Keratinocyte (primary cell): Measurements from ENCODE around the gene EFHB. TPM values are rescaled to one million over a fixed set of nuclear protein-coding genes. Genes with fewer than 3 reads are reported as not detected.

Experiments
- DNase-seq: peaks from one replicate; pipeline ENCODE4 v3.0.0-alpha.2; 2011; ENCODE audit warnings: low read depth, missing footprints, low spot score
- FAIRE-seq: peaks from 2 replicates; lab custom pipeline; 2011; peaks lifted over from hg19 to GRCh38; lab: Jason Lieb, UNC
- H2AFZ ChIP-seq: 2 replicates; pipeline ENCODE4 v1.6.0; 2012; ENCODE audit warnings: low read length, control low read depth, inconsistent platforms; ENCODE audit not compliant: control insufficient read depth
- H3K27ac ChIP-seq: 2 replicates; pipeline ENCODE4 v1.5.1; 2011; ENCODE audit warnings: low read length; ENCODE audit not compliant: control insufficient read depth, insufficient read depth
- H3K27me3 ChIP-seq: 3 replicates; pipeline ENCODE4 v1.6.0; 2011; ENCODE audit warnings: low read length; ENCODE audit not compliant: control insufficient read depth, insufficient read depth; ENCODE audit errors: extremely low read depth
- H3K36me3 ChIP-seq, 2 experiments: 2 replicates in 1 of 2; 3 replicates in 1 of 2; pipeline ENCODE4 v1.5.1; 2011; ENCODE audit warnings: low read length in 2 of 2, mild to moderate bottlenecking in 1 of 2; ENCODE audit not compliant: control insufficient read depth in 2 of 2, insufficient read depth in 2 of 2; ENCODE audit errors: extremely low read depth in 1 of 2
- H3K4me1 ChIP-seq: 3 replicates; pipeline ENCODE4 v1.5.1; 2011; ENCODE audit warnings: low read length; ENCODE audit not compliant: control insufficient read depth, insufficient read depth; ENCODE audit errors: extremely low read depth
- H3K4me2 ChIP-seq: 3 replicates; pipeline ENCODE4 v1.6.0; 2011; ENCODE audit warnings: low read depth, low read length; ENCODE audit not compliant: control insufficient read depth, insufficient read depth; ENCODE audit errors: extremely low read depth
- H3K4me3 ChIP-seq, 3 experiments: fragments of 200-600 bp in 1 of 3; sonication (generic) in 1 of 3; 2 replicates in 2 of 3; 3 replicates in 1 of 3; pipeline ENCODE4 v1.5.1; 2011 to 2016; ENCODE audit warnings: low read length in 3 of 3, mild to moderate bottlenecking in 3 of 3, control low read depth in 2 of 3, inconsistent platforms in 1 of 3, low read depth in 1 of 3, mixed read lengths in 1 of 3, mixed run types in 1 of 3, moderate library complexity in 1 of 3; ENCODE audit not compliant: control insufficient read depth in 2 of 3, insufficient read depth in 2 of 3; ENCODE audit errors: extremely low read depth in 1 of 3
- H3K79me2 ChIP-seq: 2 replicates; pipeline ENCODE4 v1.6.0; 2012; ENCODE audit warnings: low read length; ENCODE audit not compliant: control insufficient read depth, insufficient read depth
- H3K9ac ChIP-seq: 3 replicates; pipeline ENCODE4 v1.6.0; 2011; ENCODE audit warnings: low read length; ENCODE audit not compliant: control insufficient read depth, insufficient read depth; ENCODE audit errors: extremely low read depth
- H3K9me1 ChIP-seq: 3 replicates; pipeline ENCODE4 v1.6.0; 2011; ENCODE audit warnings: low read length; ENCODE audit not compliant: control insufficient read depth, insufficient read depth; ENCODE audit errors: extremely low read depth
- H3K9me3 ChIP-seq: 2 replicates; pipeline ENCODE4 v1.5.1; 2012; ENCODE audit warnings: low read depth, low read length; ENCODE audit not compliant: control insufficient read depth
- H4K20me1 ChIP-seq: 3 replicates; pipeline ENCODE4 v1.6.0; 2011; ENCODE audit warnings: low read length; ENCODE audit not compliant: control insufficient read depth, insufficient read depth; ENCODE audit errors: extremely low read depth
- CTCF ChIP-seq, 3 experiments: IDR thresholded peaks in 1 of 3; conservative IDR thresholded peaks in 1 of 3; optimal IDR thresholded peaks in 1 of 3; 2 replicates in 2 of 3; 3 replicates in 1 of 3; pipeline versions ENCODE3 to v1.5.1; 2011; ENCODE audit warnings: low read length in 3 of 3, mild to moderate bottlenecking in 3 of 3, moderate library complexity in 2 of 3, control low read depth in 1 of 3, inconsistent platforms in 1 of 3; ENCODE audit not compliant: insufficient read depth in 2 of 3; ENCODE audit errors: extremely low read depth in 1 of 3
- EZH2 ChIP-seq: IDR thresholded peaks from one replicate; pipeline ENCODE4 v1.6.1; 2012; ENCODE audit warnings: inconsistent platforms, mild to moderate bottlenecking, low read length, moderate library complexity
- dilution Hi-C: fragments of 300-500 bp; cut with MboI; formaldehyde crosslinking; loops from one replicate; pipeline ENCODE4 v1.7.0; 2020; ENCODE audit warnings: low sequenced_read_pairs; ENCODE audit not compliant: extremely low pct_ligation_motif_present
- polyA plus RNA-seq, 5 experiments: library from polyadenylated mRNA; depleted of rRNA in 3 of 5; stranded (reverse) in 3 of 5; stranded (forward) in 1 of 5; unstranded in 1 of 5; fragments of >200 nt; gene quantifications; 1 replicate in 1 of 5; 2 replicates in 3 of 5; 3 replicates in 1 of 5; pipeline versions ENCODE4 v1.2.1 to v1.2.3, GENCODE V29; 2011 to 2012; ENCODE audit warnings: missing spikeins in 2 of 5, low read depth in 1 of 5, low replicate concordance in 1 of 5

EFHB gene
- polyA plus RNA-seq, 1 donor (not counting 4 experiments of a cell fraction or from before 2014, with no cell fraction given): 0.26 TPM

DNA sequence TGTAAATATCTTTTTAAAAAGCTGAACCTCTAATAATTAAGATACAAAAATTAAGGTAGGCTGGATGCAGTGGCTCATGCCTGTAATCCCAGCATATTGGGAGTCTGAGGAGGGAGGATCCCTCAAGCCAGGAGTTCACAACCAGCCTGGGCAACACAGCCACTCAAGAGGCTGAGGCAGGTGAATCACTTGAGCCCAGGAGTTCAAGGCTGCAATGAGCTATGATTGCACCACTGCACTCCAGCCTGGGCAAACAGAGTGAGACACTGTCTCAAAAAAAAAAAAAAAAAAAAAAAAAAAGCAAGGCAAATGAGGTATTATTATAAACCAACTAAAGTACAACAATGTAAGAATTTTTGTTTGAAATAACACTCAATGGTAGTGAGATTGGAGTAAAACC, 47.6 kb downstream of the EFHB start:
- no peaks in the 10 kb centered on the region for H3K79me2 ChIP-seq
- dilution Hi-C loops: no loop called here
- H3K4me2 ChIP-seq: no peak overlapping the region
- H3K9me1 ChIP-seq: no peaks in the 10 kb centered on the region
- peaks cover 20% of the 10 kb centered on the region for H3K4me1 ChIP-seq
- H3K36me3 ChIP-seq: no peaks in the 10 kb centered on the region
- FAIRE-seq (no peak), DNase-seq (no peak)
- H4K20me1 ChIP-seq: no peaks in the 10 kb centered on the region
- TF ChIP-seq CTCF (optimal IDR thresholded peaks at IDR 0.05 in 1 of 3, IDR thresholded peaks at IDR 0.05 in 1 of 3, conservative IDR thresholded peaks at IDR 0.05 in 1 of 3; ENCODE audit: extremely low read depth in 1 of 3, insufficient read depth in 2 of 3, low read length in 3 of 3) (no peak), EZH2 (no peak)
- no peaks in the 10 kb centered on the region for H3K9me3 ChIP-seq
- H3K27me3 ChIP-seq: no peaks in the 10 kb centered on the region
- no peak overlapping the region for H2AFZ ChIP-seq
- H3K9ac ChIP-seq: no peak overlapping the region
- H3K27ac ChIP-seq: no peak overlapping the region
- H3K4me3 ChIP-seq: no peak overlapping the region

DNA sequence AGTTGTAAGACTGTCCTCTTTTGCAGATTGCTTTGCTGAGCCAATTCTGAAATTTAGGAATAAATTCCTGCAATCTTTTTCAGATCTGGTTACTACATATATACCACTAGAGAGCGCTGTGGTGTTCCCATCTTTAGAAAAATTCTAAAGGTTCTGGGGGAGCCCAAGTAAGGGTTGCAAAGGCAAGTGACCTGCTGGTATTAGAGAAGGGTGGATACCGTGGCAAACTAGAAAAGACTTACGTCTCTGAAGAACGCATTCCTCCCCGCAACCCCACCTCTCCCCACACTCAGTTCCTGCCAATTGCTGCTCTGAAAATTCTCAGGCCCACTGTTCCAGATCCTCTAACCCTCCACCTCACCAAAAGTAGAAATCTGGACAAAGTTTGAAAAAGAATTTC, 48.5 kb downstream of the EFHB start:
- Histone ChIP-seq H4K20me1 (no peaks in the 10 kb centered on the region), H3K9me3 (no peaks in the 10 kb centered on the region), H3K9ac (no peak overlapping the region), H2AFZ (no peak overlapping the region), H3K4me1 (peaks cover 18% of the 10 kb centered on the region), H3K79me2 (no peaks in the 10 kb centered on the region), H3K36me3 (no peaks in the 10 kb centered on the region), H3K27me3 (no peaks in the 10 kb centered on the region), H3K9me1 (no peaks in the 10 kb centered on the region), H3K4me3 (no peak overlapping the region), H3K4me2 (no peak overlapping the region), H3K27ac (no peak overlapping the region)
- TF ChIP-seq EZH2 (no peak), CTCF (optimal IDR thresholded peaks at IDR 0.05 in 1 of 3, IDR thresholded peaks at IDR 0.05 in 1 of 3, conservative IDR thresholded peaks at IDR 0.05 in 1 of 3; ENCODE audit: extremely low read depth in 1 of 3, insufficient read depth in 2 of 3, low read length in 3 of 3) (peak; percentile 21 to 56 (median 48))
- DNase-seq: no peak
- dilution Hi-C loops: no loop called here
- peak; percentile 64 for FAIRE-seq
